Measurements from ENCODE around the gene TBKBP1.

Gene TBKBP1

GRCh38 chr17:47695429-47696376 is 1.7 kb downstream of the TBKBP1 start:
- no peak for TF ChIP-seq CTCF (conservative IDR thresholded peaks at IDR 0.05)
- peak overlapping the region; percentile 92 for H3K27ac ChIP-seq

GRCh38 chr17:47696717-47697642 is 3.0 kb downstream of the TBKBP1 start:
- TF ChIP-seq CTCF (conservative IDR thresholded peaks at IDR 0.05) = no peak
- H3K27ac ChIP-seq = peak overlapping the region; percentile 7; the same call in 1 of the 2 replicates

GRCh38 chr17:47697906-47698711 is 4.1 kb downstream of the TBKBP1 start:
- no peak overlapping the region for H3K27ac ChIP-seq
- TF ChIP-seq CTCF (conservative IDR thresholded peaks at IDR 0.05) = no peak

GRCh38 chr17:47698749-47699535 is 5.0 kb downstream of the TBKBP1 start:
- peak; percentile 99 for TF ChIP-seq CTCF (conservative IDR thresholded peaks at IDR 0.05)
- H3K27ac ChIP-seq = no peak overlapping the region

- H3K27ac ChIP-seq = no peak overlapping the region
- no peak for TF ChIP-seq CTCF (conservative IDR thresholded peaks at IDR 0.05)
These were observed 5.5 kb downstream of the TBKBP1 start for GRCh38 chr17:47699536-47699840.

GRCh38 chr17:47700471-47701449 is 6.8 kb downstream of the TBKBP1 start:
- H3K27ac ChIP-seq = no peak overlapping the region
- TF ChIP-seq CTCF (conservative IDR thresholded peaks at IDR 0.05) = no peak
